Endothelial cell of umbilical vein (primary cell): ENCODE data around the gene RND3. TPM values are rescaled to one million over a fixed set of nuclear protein-coding genes. Genes with fewer than 3 reads are reported as not detected.

Experiments
- BruUV-seq: library from RNA; stranded (reverse); fragments of 400-500 nt; replicated peaks from 2 replicates; lab custom pipeline; 2021; lab: Mats Ljungman, UMichigan
- CTCF ChIA-PET: fragments of 300-600, 350-600 bp; sonication (Branson Sonifier 250); formaldehyde crosslinking; loops from one replicate; lab custom pipeline; 2021; ENCODE audit warnings: antibody characterized with exemption, inconsistent platforms; lab: Charles Lee
- POLR2A ChIA-PET: fragments of 300-600, 350-600 bp; sonication (Branson Sonifier 250); formaldehyde crosslinking; loops from one replicate; lab custom pipeline; 2021; ENCODE audit warnings: antibody characterized with exemption, inconsistent platforms; lab: Charles Lee
- DNase-seq: peaks from one replicate; pipeline ENCODE4 v3.0.0-alpha.2; 2011; ENCODE audit warnings: low read depth, low spot score
- FAIRE-seq: peaks from 2 replicates; lab custom pipeline; 2011; peaks lifted over from hg19 to GRCh38; lab: Jason Lieb, UNC
- H2AFZ ChIP-seq: 2 replicates; pipeline ENCODE4 v1.6.0; 2012; ENCODE audit warnings: low read depth, low read length, control low read depth, inconsistent platforms
- H3K27ac ChIP-seq: 2 replicates; pipeline ENCODE4 v1.5.1; 2011; ENCODE audit warnings: low read depth, mild to moderate bottlenecking, control low read depth, low read length, moderate library complexity; ENCODE audit not compliant: insufficient read depth
- H3K27me3 ChIP-seq, 2 experiments: 2 replicates each; pipeline versions ENCODE4 v1.6.0 to v1.6.1; 2011; ENCODE audit warnings: low read length in 2 of 2, mixed read lengths in 1 of 2; ENCODE audit not compliant: control insufficient read depth in 2 of 2, insufficient read depth in 2 of 2
- H3K36me3 ChIP-seq, 2 experiments: 2 replicates in 1 of 2; 3 replicates in 1 of 2; pipeline ENCODE4 v1.5.1; 2011; ENCODE audit warnings: low read length in 2 of 2, mild to moderate bottlenecking in 1 of 2, moderate library complexity in 1 of 2; ENCODE audit not compliant: control insufficient read depth in 2 of 2, insufficient read depth in 2 of 2; ENCODE audit errors: extremely low read depth in 1 of 2
- H3K4me1 ChIP-seq: 3 replicates; pipeline ENCODE4 v1.5.1; 2011; ENCODE audit warnings: mild to moderate bottlenecking, low read length; ENCODE audit not compliant: control insufficient read depth, insufficient read depth; ENCODE audit errors: extremely low read depth
- H3K4me2 ChIP-seq: 2 replicates; pipeline ENCODE4 v1.6.1; 2011; ENCODE audit warnings: low read length, control low read depth, mixed read lengths; ENCODE audit not compliant: insufficient read depth
- H3K4me3 ChIP-seq, 3 experiments: fragments of 200-600 bp in 1 of 3; sonication (generic), shearing (Covaris generic) in 1 of 3; replicated peaks in 1 of 3; 2 replicates each; pipeline ENCODE4 v1.5.1; 2011 to 2016; ENCODE audit warnings: control low read depth in 3 of 3, low read length in 3 of 3, mild to moderate bottlenecking in 2 of 3, inconsistent platforms in 1 of 3, low read depth in 1 of 3, moderate library complexity in 1 of 3; ENCODE audit not compliant: insufficient read depth in 1 of 3
- H3K79me2 ChIP-seq: 2 replicates; pipeline ENCODE4 v1.6.0; 2012; ENCODE audit warnings: low read length, inconsistent platforms; ENCODE audit not compliant: control insufficient read depth, insufficient read depth
- H3K9ac ChIP-seq: replicated peaks from 2 replicates; pipeline ENCODE3; 2011; ENCODE audit warnings: low read length, control low read depth; ENCODE audit not compliant: insufficient read depth; ENCODE audit errors: extremely low read depth
- H3K9me1 ChIP-seq: replicated peaks from 3 replicates; pipeline ENCODE4 v1.6.0; 2011; ENCODE audit warnings: mild to moderate bottlenecking, low read length; ENCODE audit not compliant: control insufficient read depth, insufficient read depth; ENCODE audit errors: extremely low read depth
- H3K9me3 ChIP-seq: replicated peaks from 2 replicates; pipeline ENCODE4 v1.5.1; 2012; ENCODE audit warnings: low read length, inconsistent platforms; ENCODE audit not compliant: control insufficient read depth, insufficient read depth
- H4K20me1 ChIP-seq: replicated peaks from 2 replicates; pipeline ENCODE3; 2011; ENCODE audit warnings: mild to moderate bottlenecking, low read length; ENCODE audit not compliant: control insufficient read depth, insufficient read depth; ENCODE audit errors: extremely low read depth
- CTCF ChIP-seq, 2 donors: IDR thresholded peaks; 1 replicate in 1 of 2; 2 replicates in 1 of 2; pipeline ENCODE4 v1.5.1; 2011; ENCODE audit warnings: low read length in 2 of 2, mild to moderate bottlenecking in 2 of 2, moderate library complexity in 2 of 2, control low read depth in 1 of 2, inconsistent platforms in 1 of 2, low read depth in 1 of 2; ENCODE audit not compliant: insufficient read depth in 1 of 2; ENCODE audit errors: extremely low read depth in 1 of 2
- EZH2 ChIP-seq: IDR thresholded peaks from 2 replicates; pipeline ENCODE4 v1.6.1; 2012; ENCODE audit warnings: borderline replicate concordance, low read depth, mild to moderate bottlenecking, moderate library complexity, low read length, inconsistent platforms; ENCODE audit not compliant: severe bottlenecking
- FOS ChIP-seq: IDR thresholded peaks from 2 replicates; pipeline ENCODE4 v1.6.1; 2011; ENCODE audit warnings: mild to moderate bottlenecking, low read length, moderate library complexity, borderline replicate concordance; ENCODE audit not compliant: insufficient read depth
- GATA2 ChIP-seq: IDR thresholded peaks from 2 replicates; pipeline ENCODE4 v1.7.0; 2011; ENCODE audit warnings: low read depth, mild to moderate bottlenecking, moderate library complexity, mixed read lengths, low read length; ENCODE audit not compliant: insufficient read length, insufficient read depth
- JUN ChIP-seq: IDR thresholded peaks from 2 replicates; pipeline ENCODE4 v1.6.1; 2011; ENCODE audit warnings: borderline replicate concordance, low read depth; ENCODE audit not compliant: insufficient read length, insufficient read depth
- MAX ChIP-seq: IDR thresholded peaks from 2 replicates; pipeline ENCODE4 v1.6.1; 2011; ENCODE audit not compliant: insufficient read depth, insufficient read length
- MYC ChIP-seq: IDR thresholded peaks from one replicate; pipeline ENCODE4 v1.6.1; 2011; ENCODE audit warnings: mild to moderate bottlenecking, low read depth, low read length
- POLR2A ChIP-seq: IDR thresholded peaks from 2 replicates; pipeline ENCODE4 v1.6.1; 2012; ENCODE audit warnings: low read depth, mild to moderate bottlenecking, control low read depth, low read length
- POLR2AphosphoS5 ChIP-seq: IDR thresholded peaks from 2 replicates; pipeline ENCODE4 v1.6.1; 2012; ENCODE audit warnings: low read depth, mild to moderate bottlenecking, control low read depth, low read length, moderate library complexity; ENCODE audit not compliant: insufficient read depth
- dilution Hi-C: fragments of 300-500 bp; cut with MboI; formaldehyde crosslinking; loops from one replicate; pipeline ENCODE4 v1.15.0; 2019; ENCODE audit warnings: low sequenced_read_pairs; ENCODE audit not compliant: extremely low pct_ligation_motif_present
- intact Hi-C: fragments of 100-400 bp; cut with micrococcal nuclease; formaldehyde crosslinking; loops from one replicate; pipeline ENCODE4 v1.10.0; 2022
- polyA plus RNA-seq, 4 experiments: library from polyadenylated mRNA; depleted of rRNA in 3 of 4; stranded (reverse) in 3 of 4; unstranded in 1 of 4; fragments of >200 nt; gene quantifications; 2 replicates each; pipeline versions ENCODE4 v1.2.1 to v1.2.3, GENCODE V29; 2011 to 2012; ENCODE audit warnings: missing spikeins in 1 of 4
- total RNA-seq: library from RNA; stranded (reverse); gene quantifications from 2 replicates; pipeline ENCODE4 v1.2.3, GENCODE V29; 2021

The RND3 gene
- total and polyA plus RNA-seq, 2 donors (not counting 3 experiments of a cell fraction or from before 2014, with no cell fraction given): 53.3 to 158 TPM

DNA sequence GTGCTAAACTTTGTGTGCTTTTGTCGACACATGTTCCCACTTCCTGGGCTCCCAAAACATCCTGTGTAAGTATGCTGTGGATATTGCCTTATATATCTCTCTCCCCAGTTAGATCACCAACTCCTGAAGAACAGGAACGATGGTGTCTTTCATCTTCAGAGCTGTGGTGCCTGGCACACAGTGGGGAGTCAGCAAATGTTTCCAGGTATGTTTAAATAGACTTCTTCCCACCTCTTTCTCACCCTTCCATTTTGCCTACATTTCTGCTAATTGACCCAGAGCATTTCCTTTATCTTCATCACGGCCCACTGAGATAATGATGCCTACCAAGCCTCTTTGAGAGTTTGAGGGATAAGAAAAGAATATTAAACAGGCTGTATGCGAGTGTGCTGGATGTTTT, 60.7 kb downstream of the RND3 start:
- intact Hi-C loops: loop anchor here (5.0 to 10.0 kb wide), 2 partner anchors 486 to 632 kb away; no protein-coding TSS in a partner anchor
- H3K4me2 ChIP-seq: no peak overlapping the region

More for the DNA sequence above, 60.7 kb downstream of the RND3 start:
- no peaks in the 10 kb centered on the region for H4K20me1 ChIP-seq
- H3K36me3 ChIP-seq: no peaks in the 10 kb centered on the region
- H3K79me2 ChIP-seq: no peaks in the 10 kb centered on the region
- no peaks in the 10 kb centered on the region for H3K9me1 ChIP-seq
- no TSS peak for BruUV-seq
- TF ChIP-seq EZH2 (no peak), MYC (no peak), POLR2AphosphoS5 (no peak), POLR2A (no peak), FOS (no peak), CTCF (IDR thresholded peaks at IDR 0.05; ENCODE audit: extremely low read depth in 1 of 2, insufficient read depth in 1 of 2, low read depth in 1 of 2, low read length in 2 of 2) (no peak), GATA2 (no peak), JUN (no peak), MAX (no peak)
- H2AFZ ChIP-seq: no peak overlapping the region
- no peak overlapping the region for H3K27ac ChIP-seq
- no peak overlapping the region for H3K4me3 ChIP-seq
- H3K27me3 ChIP-seq: no peaks in the 10 kb centered on the region
- FAIRE-seq (no peak), DNase-seq (no peak)
- peaks cover 17% of the 10 kb centered on the region for H3K4me1 ChIP-seq
- no peaks in the 10 kb centered on the region for H3K9me3 ChIP-seq
- dilution Hi-C loops: no loop called here
- ChIA-PET POLR2A (no interaction called here), CTCF (interaction anchor here (0.8 to 2.0 kb wide), 2 partner anchors 22 to 41 kb away, joined by 3 to 17 read pairs; no protein-coding TSS in a partner anchor)
- no peak overlapping the region for H3K9ac ChIP-seq
